ENCODE data around the gene GTPBP3.

GRCh38 chr19:17305517-17306284 is 31.7 kb upstream of the GTPBP3 start, which contains the start of gene MRPL34:
- TF ChIP-seq POLR2AphosphoS5 (IDR thresholded peaks at IDR 0.05) (peak; percentile 99), CTCF (IDR thresholded peaks at IDR 0.05 in 8 of 11, conservative IDR thresholded peaks at IDR 0.05 in 3 of 11) (peak; percentile 85 to 97 (median 91))

Measured in spleen (tissue), 7 donors.